Measurements from ENCODE around the gene UBL5.

UBL5 gene

GRCh38 chr19:9860407-9860806, 32.7 kb downstream of the UBL5 start:
- H3K4me3 ChIP-seq (ENCODE audit: low read depth, low read length) = no peak overlapping the region
- DNase-seq (ENCODE audit: low read depth) = no peak
- TF ChIP-seq MYC (IDR thresholded peaks at IDR 0.05; ENCODE audit: low read depth, low read length) (no peak), CTCF (IDR thresholded peaks at IDR 0.05; ENCODE audit: low read depth, low read length) (no peak), MAX (IDR thresholded peaks at IDR 0.05; ENCODE audit: low read depth, low read length) (no peak), POLR2A (IDR thresholded peaks at IDR 0.05; ENCODE audit: extremely low read depth, insufficient read length) (no peak)

GRCh38 chr19:9861503-9861902, 33.8 kb downstream of the UBL5 start:
- H3K4me3 ChIP-seq (ENCODE audit: low read depth, low read length) = no peak overlapping the region
- DNase-seq (ENCODE audit: low read depth) = no peak
- no peak for TF ChIP-seq POLR2A (IDR thresholded peaks at IDR 0.05; ENCODE audit: extremely low read depth, insufficient read length)
- no peak for TF ChIP-seq CTCF (IDR thresholded peaks at IDR 0.05; ENCODE audit: low read depth, low read length)
- TF ChIP-seq MAX (IDR thresholded peaks at IDR 0.05; ENCODE audit: low read depth, low read length) = no peak
- TF ChIP-seq MYC (IDR thresholded peaks at IDR 0.05; ENCODE audit: low read depth, low read length) = no peak

- no peak overlapping the region for H3K4me3 ChIP-seq (ENCODE audit: low read depth, low read length)
- TF ChIP-seq MAX (IDR thresholded peaks at IDR 0.05; ENCODE audit: low read depth, low read length) (no peak), POLR2A (IDR thresholded peaks at IDR 0.05; ENCODE audit: extremely low read depth, insufficient read length) (no peak), MYC (IDR thresholded peaks at IDR 0.05; ENCODE audit: low read depth, low read length) (no peak), CTCF (IDR thresholded peaks at IDR 0.05; ENCODE audit: low read depth, low read length) (no peak)
- no peak for DNase-seq (ENCODE audit: low read depth)
Measured at GRCh38 chr19:9862938-9863337, 35.2 kb downstream of the UBL5 start.

GRCh38 chr19:9863759-9864158, 36.0 kb downstream of the UBL5 start:
- TF ChIP-seq MAX (IDR thresholded peaks at IDR 0.05; ENCODE audit: low read depth, low read length) (no peak), MYC (IDR thresholded peaks at IDR 0.05; ENCODE audit: low read depth, low read length) (no peak), CTCF (IDR thresholded peaks at IDR 0.05; ENCODE audit: low read depth, low read length) (no peak)
- no peak overlapping the region for H3K4me3 ChIP-seq (ENCODE audit: low read depth, low read length)

GRCh38 chr19:9865732-9866501, 38.2 kb downstream of the UBL5 start:
- no peak for TF ChIP-seq POLR2A (IDR thresholded peaks at IDR 0.05; ENCODE audit: extremely low read depth, insufficient read length)
- TF ChIP-seq MYC (IDR thresholded peaks at IDR 0.05; ENCODE audit: low read depth, low read length) = no peak
- TF ChIP-seq CTCF (IDR thresholded peaks at IDR 0.05; ENCODE audit: low read depth, low read length) = no peak
- TF ChIP-seq MAX (IDR thresholded peaks at IDR 0.05; ENCODE audit: low read depth, low read length) = no peak
- no peak for DNase-seq (ENCODE audit: low read depth)
- no peak overlapping the region for H3K4me3 ChIP-seq (ENCODE audit: low read depth, low read length)

More at GRCh38 chr19:9863759-9864158, 36.0 kb downstream of the UBL5 start:
- no peak for DNase-seq (ENCODE audit: low read depth)
